Measurements from ENCODE around the gene SKA2. TPM values are rescaled to one million over a fixed set of nuclear protein-coding genes. Genes with fewer than 3 reads are reported as not detected.
A peak's percentile ranks its signal among the peaks of the same experiment; 100 is the strongest.

The SKA2 gene
- total RNA-seq, 4 donors from 2014 or later = 14.7 to 29.7 (median 18.9) TPM

- TF ChIP-seq, protein P1, sequence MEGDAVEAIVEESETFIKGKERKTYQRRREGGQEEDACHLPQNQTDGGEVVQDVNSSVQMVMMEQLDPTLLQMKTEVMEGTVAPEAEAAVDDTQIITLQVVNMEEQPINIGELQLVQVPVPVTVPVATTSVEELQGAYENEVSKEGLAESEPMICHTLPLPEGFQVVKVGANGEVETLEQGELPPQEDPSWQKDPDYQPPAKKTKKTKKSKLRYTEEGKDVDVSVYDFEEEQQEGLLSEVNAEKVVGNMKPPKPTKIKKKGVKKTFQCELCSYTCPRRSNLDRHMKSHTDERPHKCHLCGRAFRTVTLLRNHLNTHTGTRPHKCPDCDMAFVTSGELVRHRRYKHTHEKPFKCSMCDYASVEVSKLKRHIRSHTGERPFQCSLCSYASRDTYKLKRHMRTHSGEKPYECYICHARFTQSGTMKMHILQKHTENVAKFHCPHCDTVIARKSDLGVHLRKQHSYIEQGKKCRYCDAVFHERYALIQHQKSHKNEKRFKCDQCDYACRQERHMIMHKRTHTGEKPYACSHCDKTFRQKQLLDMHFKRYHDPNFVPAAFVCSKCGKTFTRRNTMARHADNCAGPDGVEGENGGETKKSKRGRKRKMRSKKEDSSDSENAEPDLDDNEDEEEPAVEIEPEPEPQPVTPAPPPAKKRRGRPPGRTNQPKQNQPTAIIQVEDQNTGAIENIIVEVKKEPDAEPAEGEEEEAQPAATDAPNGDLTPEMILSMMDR (IDR thresholded peaks at IDR 0.05; ENCODE audit: low read depth) = no peak
These were observed 87.2 kb downstream of the SKA2 start for GRCh38 chr17:59067756-59068155.

GRCh38 chr17:59067340-59067739, 87.6 kb downstream of the SKA2 start:
- TF ChIP-seq, protein P1 (IDR thresholded peaks at IDR 0.05; ENCODE audit: low read depth) = no peak

- TF ChIP-seq, protein P1 (IDR thresholded peaks at IDR 0.05; ENCODE audit: low read depth) = no peak
These were observed 92.5 kb downstream of the SKA2 start for GRCh38 chr17:59062509-59062908.

Small RNA genes within 50 kb of the gene (small RNA-seq; reads per million reads assigned to genes)
- gene MIR301A (3.8 reads per million, percentile 67 among the genes with 10 or more reads in this experiment), gene MIR454 (7.9 reads per million, percentile 87 among the genes with 10 or more reads in this experiment), gene RNU2-58P (not detected)

Other genes with a start within 250 kb of the SKA2 start
- 10 to 100 TPM; 16.3 to 27.6 (median 17.6) TPM for gene TRIM37, start 48.3 kb downstream of the SKA2 start, total RNA-seq
- 1 to 10 TPM; 1.3 to 4.8 (median 2.1) TPM for gene PRR11, start 560 bp upstream of the SKA2 start, total RNA-seq
- gene SMG8, start 54.8 kb upstream of the SKA2 start, total RNA-seq = 10 to 100 TPM in 2 of 4 donors, 1 to 10 TPM in 2; 7.2 to 11.7 (median 10.2) TPM
- gene GDPD1, start 65.3 kb upstream of the SKA2 start, total RNA-seq = 1 to 10 TPM in 3 of 4 donors, under 1 TPM in 1; 0.94 to 4.0 (median 3.3) TPM
- 10 to 100 TPM; 55.2 to 65.4 (median 56.1) TPM for gene YPEL2, start 176.5 kb upstream of the SKA2 start, total RNA-seq